Memory B cell (primary cell): ENCODE data around the gene NOG.

Source experiments
- ATAC-seq: fragments of 150-1000 bp; cut with Tn5 transposase; 2 replicates; pipeline ENCODE4 v1.10.0; 2021; ENCODE audit warnings: low read depth, mild to moderate bottlenecking, moderate library complexity
- DNase-seq, 2 donors: peaks; one replicate each; pipeline ENCODE4 v3.0.0; 2022; ENCODE audit warnings: low spot score in 2 of 2
- H3K27ac Mint-ChIP-seq: one replicate; pipeline ENCODE4 v1.8.0; 2022; ENCODE audit warnings: mild to moderate bottlenecking, moderate library complexity, mixed read lengths
- H3K27me3 Mint-ChIP-seq: one replicate; pipeline ENCODE4 v1.8.0; 2022; ENCODE audit warnings: mixed read lengths
- H3K36me3 Mint-ChIP-seq: one replicate; pipeline ENCODE4 v1.8.0; 2022; ENCODE audit warnings: mild to moderate bottlenecking, mixed read lengths
- H3K4me1 Mint-ChIP-seq: one replicate; pipeline ENCODE4 v1.8.0; 2022; ENCODE audit warnings: mixed read lengths
- H3K4me3 Mint-ChIP-seq: one replicate; pipeline ENCODE4 v1.8.0; 2022; ENCODE audit warnings: mild to moderate bottlenecking, moderate library complexity, mixed read lengths
- H3K9me3 Mint-ChIP-seq: one replicate; pipeline ENCODE4 v1.8.0; 2022; ENCODE audit warnings: mixed read lengths

NOG gene

DNA sequence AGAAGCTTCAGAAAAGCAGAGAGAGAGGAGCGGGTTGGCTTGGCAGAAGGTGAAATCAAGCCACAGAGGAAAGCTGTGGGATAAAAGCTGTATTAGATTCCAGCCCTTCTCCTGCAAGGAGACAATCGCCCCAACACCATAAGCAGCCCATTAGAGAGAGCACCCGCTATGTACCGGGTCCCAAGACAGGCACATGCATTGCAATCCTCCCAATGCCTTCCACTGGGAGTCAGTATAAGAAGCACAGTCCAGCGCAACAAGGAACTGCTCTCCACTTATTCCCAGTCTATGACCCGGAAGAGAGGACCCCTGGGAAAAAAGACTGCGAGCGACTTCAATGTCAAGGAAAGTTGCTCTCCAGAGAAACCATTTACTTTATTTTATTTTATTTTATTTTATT, 43.8 kb downstream of the NOG start:
- Mint-ChIP-seq H3K4me3 (no peak overlapping the region), H3K4me1 (no peaks in the 10 kb centered on the region), H3K27ac (no peak overlapping the region), H3K9me3 (no peaks in the 10 kb centered on the region), H3K27me3 (peaks cover 8% of the 10 kb centered on the region), H3K36me3 (no peaks in the 10 kb centered on the region)
- DNase-seq (no peak), ATAC-seq (no peak)

DNA sequence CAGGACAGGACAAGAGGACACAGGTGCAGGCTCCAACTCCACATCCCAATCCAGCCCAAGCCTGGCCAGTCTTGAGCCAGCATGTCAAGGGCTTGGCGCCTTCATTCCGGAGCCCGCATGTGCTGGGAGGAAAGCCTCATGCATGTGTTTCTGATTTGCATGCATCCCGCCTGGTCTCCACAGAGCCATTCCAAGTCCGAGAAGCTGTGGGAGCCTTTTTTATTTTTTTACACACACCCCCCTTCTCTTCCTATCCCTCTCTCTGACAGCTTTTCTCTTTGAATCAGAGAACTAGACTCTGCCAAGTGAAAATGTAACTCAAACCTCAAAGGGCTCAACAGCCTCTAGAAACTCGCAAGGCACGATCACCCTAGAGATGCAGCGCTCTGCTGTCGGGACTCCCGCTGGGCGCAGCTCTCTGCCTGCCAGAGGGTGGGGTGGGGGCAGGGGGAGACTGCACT, 45.1 kb downstream of the NOG start:
- Mint-ChIP-seq H3K9me3 (no peaks in the 10 kb centered on the region), H3K36me3 (no peaks in the 10 kb centered on the region), H3K4me3 (no peak overlapping the region), H3K27me3 (peaks cover 6% of the 10 kb centered on the region), H3K27ac (no peak overlapping the region), H3K4me1 (no peaks in the 10 kb centered on the region)
- no peak for ATAC-seq
- DNase-seq = no peak

DNA sequence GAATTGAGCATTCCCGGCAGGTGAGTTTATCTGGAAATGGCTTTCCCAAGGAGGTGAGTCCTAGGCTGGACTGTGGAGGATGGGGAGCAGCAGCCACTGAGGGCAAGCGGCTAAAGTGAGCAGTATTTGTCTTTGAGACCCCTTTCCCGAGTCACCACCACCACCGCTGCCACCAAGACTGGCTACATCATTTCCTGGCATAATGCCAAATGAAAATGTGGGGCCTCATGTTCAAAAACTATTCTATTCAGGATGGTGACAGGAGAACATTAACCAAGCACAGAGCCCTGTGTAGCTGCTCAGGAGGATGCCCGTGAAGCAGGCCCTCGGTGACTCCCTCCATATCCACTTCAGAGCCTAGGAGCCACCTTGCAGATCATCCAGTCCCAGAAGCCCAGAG, 46.0 kb downstream of the NOG start:
- Mint-ChIP-seq H3K9me3 (no peaks in the 10 kb centered on the region), H3K4me1 (no peaks in the 10 kb centered on the region), H3K27ac (no peak overlapping the region), H3K27me3 (peaks cover 6% of the 10 kb centered on the region), H3K4me3 (no peak overlapping the region), H3K36me3 (no peaks in the 10 kb centered on the region)
- DNase-seq (no peak), ATAC-seq (no peak)

DNA sequence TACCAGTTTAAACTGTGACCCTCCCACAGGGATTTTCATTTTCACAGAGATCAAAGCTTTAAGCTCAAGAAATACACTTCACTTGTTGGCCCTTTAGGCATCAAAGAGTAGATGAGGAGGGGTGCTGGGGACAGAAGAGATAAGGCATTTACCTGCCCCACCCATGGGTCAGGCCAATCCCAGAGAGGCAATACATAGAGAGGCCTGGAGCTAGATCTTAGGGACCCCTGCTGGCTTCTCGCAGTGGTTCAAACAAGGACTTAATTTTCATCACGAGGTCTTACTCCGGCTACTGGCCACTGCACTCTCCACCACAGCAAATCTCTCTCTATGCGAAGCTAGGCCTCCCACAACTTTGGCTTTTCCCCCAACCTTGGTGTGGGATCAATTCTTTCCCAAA, 46.6 kb downstream of the NOG start:
- ATAC-seq (no peak), DNase-seq (no peak)
- no peaks in the 10 kb centered on the region for H3K4me1 Mint-ChIP-seq
- H3K36me3 Mint-ChIP-seq = no peaks in the 10 kb centered on the region
- H3K9me3 Mint-ChIP-seq = no peaks in the 10 kb centered on the region
- H3K27me3 Mint-ChIP-seq = peaks cover 6% of the 10 kb centered on the region
- H3K27ac Mint-ChIP-seq = no peak overlapping the region
- no peak overlapping the region for H3K4me3 Mint-ChIP-seq

DNA sequence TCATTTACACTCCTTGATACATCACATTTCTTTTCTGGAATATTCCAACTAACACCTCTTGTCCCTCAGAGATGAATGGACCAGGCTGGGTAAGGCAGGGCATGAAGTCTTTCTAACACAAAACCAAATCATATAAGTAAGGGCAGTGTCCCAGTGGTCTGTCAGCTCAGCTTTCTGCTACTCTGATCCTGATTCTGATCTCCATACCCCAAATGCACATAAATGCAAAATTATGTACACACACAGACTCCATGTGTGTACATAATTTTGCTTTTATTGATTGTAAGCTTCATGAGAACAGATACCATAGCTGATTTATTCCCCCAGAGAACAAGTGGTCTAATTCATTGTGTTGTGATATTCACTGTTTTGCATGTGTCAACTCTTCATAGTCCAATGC, 47.9 kb downstream of the NOG start:
- H3K4me3 Mint-ChIP-seq = no peak overlapping the region
- no peak overlapping the region for H3K27ac Mint-ChIP-seq
- ATAC-seq (no peak), DNase-seq (no peak)
- no peaks in the 10 kb centered on the region for H3K36me3 Mint-ChIP-seq
- no peaks in the 10 kb centered on the region for H3K9me3 Mint-ChIP-seq
- peaks cover 7% of the 10 kb centered on the region for H3K27me3 Mint-ChIP-seq
- H3K4me1 Mint-ChIP-seq = no peaks in the 10 kb centered on the region

DNA sequence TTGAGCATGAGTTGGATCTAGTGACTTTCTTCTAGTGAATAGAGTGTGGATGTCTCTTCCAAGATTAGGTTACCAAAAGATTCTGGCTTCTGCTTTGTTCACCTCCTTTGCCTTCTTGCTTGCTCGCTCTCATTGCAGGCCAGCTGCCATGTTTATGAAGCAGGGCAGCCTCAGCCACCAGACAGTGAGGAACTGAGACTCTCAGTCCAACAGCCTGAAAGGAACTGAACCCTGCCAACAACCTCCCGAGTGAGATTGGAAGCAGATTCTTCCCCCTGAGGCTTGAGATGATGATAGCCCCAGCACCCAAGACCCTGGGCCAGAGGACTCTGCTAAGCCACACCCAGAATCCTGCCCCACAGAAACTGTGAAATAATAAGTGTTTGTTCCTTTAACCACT, 48.4 kb downstream of the NOG start:
- no peak overlapping the region for H3K4me3 Mint-ChIP-seq
- no peak for ATAC-seq
- no peak for DNase-seq

DNA sequence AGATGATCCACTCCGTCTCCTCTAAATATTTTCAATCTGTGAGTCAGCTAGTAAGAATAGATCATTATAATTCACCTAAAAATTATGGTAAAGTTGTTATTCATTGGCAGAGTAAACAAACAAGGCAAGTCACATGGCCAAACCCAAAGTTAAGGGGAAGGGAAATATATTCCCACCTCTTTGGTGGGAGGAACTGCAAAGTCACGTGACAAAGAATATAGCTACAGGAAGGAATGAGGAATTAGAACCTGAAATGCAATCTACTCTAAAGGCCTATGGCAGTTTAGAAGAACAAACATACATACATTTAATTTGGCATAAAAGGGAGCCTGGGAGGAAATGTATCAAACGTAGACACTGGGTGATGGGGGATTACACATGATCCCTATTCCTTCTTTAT, 48.9 kb downstream of the NOG start:
- Mint-ChIP-seq H3K27ac (no peak overlapping the region), H3K4me1 (no peaks in the 10 kb centered on the region), H3K27me3 (peaks cover 7% of the 10 kb centered on the region), H3K4me3 (no peak overlapping the region), H3K9me3 (no peaks in the 10 kb centered on the region), H3K36me3 (no peaks in the 10 kb centered on the region)
- ATAC-seq = no peak
- DNase-seq = no peak

More for the DNA sequence above, 48.4 kb downstream of the NOG start:
- no peaks in the 10 kb centered on the region for H3K4me1 Mint-ChIP-seq
- no peaks in the 10 kb centered on the region for H3K36me3 Mint-ChIP-seq
- H3K9me3 Mint-ChIP-seq = no peaks in the 10 kb centered on the region
- peaks cover 7% of the 10 kb centered on the region for H3K27me3 Mint-ChIP-seq
- no peak overlapping the region for H3K27ac Mint-ChIP-seq
